Fibroblast of pulmonary artery (primary cell): ENCODE measurements around the gene ARAP1.
A peak's percentile ranks its signal among the peaks of the same experiment; 100 is the strongest.

Source experiments
- DNase-seq: peaks from one replicate; pipeline ENCODE4 v3.0.0-alpha.2; 2010; ENCODE audit warnings: low read depth
- H3K4me3 ChIP-seq: replicated peaks from 2 replicates; pipeline ENCODE4 v1.5.1; 2011; ENCODE audit warnings: low read depth, mild to moderate bottlenecking, control low read depth, low read length, moderate library complexity
- TF ChIP-seq, protein P1 (sequence below): IDR thresholded peaks from 2 replicates; pipeline ENCODE4 v1.5.1; 2011; ENCODE audit warnings: mild to moderate bottlenecking, control low read depth, low read length, inconsistent platforms; ENCODE audit errors: missing control alignments

Gene ARAP1

DNA sequence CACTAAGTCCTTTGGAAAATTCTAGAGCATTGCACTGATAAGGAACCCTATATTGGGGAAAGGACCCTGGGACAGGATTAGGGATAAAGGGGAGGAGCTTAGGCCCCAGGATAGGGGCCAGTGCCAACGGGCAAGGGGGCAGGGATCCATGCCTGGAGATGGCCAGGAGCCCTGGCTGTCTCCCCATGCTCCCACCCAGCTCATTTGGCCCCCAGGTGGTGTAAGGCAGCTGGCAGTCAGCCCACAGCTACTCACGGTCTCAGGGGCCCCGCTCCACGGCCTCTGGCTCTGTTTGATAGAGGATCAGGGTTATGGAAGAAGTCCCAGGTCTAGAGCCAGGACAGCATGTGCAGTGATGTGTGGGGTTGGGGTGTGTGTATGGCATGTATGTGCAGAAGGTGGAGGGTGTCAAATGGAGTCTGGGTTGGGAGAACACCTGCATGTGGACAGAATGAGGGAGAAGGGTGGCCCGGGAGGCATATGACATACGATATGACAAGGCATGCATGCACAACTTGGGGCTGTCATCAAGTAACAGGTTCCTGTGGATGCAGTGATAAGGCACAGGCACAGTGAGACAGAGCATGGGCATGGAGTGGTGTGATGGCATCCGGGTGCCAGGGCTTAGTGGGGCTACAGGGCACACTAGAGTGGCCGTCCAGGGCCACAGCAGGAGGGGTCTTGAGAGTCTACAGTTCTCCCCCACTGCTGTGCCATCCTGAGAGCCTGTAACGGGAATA is 59.5 kb downstream of the ARAP1 start:
- H3K4me3 ChIP-seq: no peak overlapping the region
- no peak for DNase-seq
- TF ChIP-seq, protein P1, sequence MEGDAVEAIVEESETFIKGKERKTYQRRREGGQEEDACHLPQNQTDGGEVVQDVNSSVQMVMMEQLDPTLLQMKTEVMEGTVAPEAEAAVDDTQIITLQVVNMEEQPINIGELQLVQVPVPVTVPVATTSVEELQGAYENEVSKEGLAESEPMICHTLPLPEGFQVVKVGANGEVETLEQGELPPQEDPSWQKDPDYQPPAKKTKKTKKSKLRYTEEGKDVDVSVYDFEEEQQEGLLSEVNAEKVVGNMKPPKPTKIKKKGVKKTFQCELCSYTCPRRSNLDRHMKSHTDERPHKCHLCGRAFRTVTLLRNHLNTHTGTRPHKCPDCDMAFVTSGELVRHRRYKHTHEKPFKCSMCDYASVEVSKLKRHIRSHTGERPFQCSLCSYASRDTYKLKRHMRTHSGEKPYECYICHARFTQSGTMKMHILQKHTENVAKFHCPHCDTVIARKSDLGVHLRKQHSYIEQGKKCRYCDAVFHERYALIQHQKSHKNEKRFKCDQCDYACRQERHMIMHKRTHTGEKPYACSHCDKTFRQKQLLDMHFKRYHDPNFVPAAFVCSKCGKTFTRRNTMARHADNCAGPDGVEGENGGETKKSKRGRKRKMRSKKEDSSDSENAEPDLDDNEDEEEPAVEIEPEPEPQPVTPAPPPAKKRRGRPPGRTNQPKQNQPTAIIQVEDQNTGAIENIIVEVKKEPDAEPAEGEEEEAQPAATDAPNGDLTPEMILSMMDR: no peak

DNA sequence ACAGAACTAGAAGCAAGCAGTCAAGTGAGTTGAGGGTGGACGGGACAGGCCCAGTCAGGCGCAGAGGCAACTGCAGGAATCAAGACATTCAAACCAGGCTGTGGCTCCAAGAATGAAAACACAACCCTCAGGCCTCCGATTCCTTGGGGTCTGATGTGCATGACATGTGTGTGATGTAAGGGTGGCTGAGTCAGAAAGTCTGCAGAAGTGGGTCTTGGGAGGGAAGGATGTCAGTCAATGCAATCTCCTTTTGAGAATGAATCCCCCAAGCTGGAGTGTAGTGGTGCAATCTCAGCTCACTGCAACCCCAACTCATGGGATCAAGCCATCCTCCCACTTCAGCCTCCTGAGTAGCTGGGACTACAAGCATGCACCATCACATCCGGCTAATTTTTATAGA is 62.0 kb downstream of the ARAP1 start:
- TF ChIP-seq, protein P1: no peak
- no peak for DNase-seq
- no peak overlapping the region for H3K4me3 ChIP-seq

- H3K4me3 ChIP-seq: no peak overlapping the region
- no peak for DNase-seq
- TF ChIP-seq, protein P1: no peak
Measured at GRCh38 chr11:72688929-72689328, 63.3 kb downstream of the ARAP1 start.

DNA sequence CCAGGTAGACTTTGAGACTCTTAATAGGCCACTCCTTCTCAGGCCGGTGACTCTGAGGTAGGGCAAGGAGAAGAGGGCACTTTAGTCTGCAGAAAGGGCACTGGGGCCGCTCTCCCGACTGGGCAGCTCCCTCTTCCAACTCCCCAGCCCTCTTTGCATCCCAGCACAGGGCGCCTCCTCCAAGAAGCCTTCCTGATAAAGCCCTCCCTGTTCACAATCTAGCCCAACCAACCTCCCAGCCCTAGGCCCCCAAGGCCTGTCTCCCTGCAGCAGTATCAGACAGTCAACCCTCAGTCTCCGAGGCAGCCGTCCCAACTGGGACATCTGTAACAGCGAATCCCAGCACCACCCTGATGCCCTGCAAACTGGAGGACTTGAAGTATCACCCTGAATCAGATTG is 63.7 kb downstream of the ARAP1 start:
- H3K4me3 ChIP-seq: no peak overlapping the region
- TF ChIP-seq, protein P1: no peak
- no peak for DNase-seq

- no peak for DNase-seq
- no peak overlapping the region for H3K4me3 ChIP-seq
- TF ChIP-seq, protein P1: no peak
Measured at GRCh38 chr11:72687326-72687725, 64.9 kb downstream of the ARAP1 start.

DNA sequence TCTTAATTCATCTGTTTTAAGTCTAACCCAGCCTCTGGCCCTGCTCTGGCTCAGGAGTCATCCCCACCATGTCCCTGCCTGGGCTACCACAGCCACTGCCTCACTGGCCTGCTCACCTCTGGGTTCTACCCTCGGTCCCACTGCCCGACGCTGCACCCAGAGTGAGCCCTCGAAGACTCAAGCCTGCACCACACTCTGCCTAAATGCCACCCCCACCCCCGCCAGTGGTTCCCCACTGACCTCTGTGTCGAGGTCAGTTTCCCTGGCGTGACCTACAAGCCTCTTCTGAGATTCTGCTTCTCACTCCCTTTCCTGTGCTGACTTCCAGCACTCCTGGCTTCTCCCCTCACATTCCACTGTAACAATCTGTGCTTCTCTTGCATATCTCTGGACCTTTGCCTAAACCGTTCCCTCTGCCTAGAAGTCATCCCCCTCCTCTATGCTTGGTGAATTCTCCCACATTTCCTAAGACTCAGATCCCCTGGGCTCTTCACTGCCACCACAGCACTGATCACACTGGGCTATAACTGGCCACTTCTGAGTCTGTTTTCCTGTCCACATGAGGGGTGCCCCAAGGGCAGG is 65.5 kb downstream of the ARAP1 start:
- TF ChIP-seq, protein P1: no peak
- H3K4me3 ChIP-seq: no peak overlapping the region
- peak; percentile 47 for DNase-seq
